GM21529 (cell line): Measurements from ENCODE around the gene TNNT2.

Experiments
- ATAC-seq: cut with Tn5 transposase; IDR thresholded peaks from one replicate; pipeline ENCODE4 v1.9.1; 2021; ENCODE audit not compliant: unreplicated experiment

TNNT2 gene

GRCh38 chr1:201335901-201336300 is 41.6 kb downstream of the TNNT2 start:
- ATAC-seq, result no peak

DNA sequence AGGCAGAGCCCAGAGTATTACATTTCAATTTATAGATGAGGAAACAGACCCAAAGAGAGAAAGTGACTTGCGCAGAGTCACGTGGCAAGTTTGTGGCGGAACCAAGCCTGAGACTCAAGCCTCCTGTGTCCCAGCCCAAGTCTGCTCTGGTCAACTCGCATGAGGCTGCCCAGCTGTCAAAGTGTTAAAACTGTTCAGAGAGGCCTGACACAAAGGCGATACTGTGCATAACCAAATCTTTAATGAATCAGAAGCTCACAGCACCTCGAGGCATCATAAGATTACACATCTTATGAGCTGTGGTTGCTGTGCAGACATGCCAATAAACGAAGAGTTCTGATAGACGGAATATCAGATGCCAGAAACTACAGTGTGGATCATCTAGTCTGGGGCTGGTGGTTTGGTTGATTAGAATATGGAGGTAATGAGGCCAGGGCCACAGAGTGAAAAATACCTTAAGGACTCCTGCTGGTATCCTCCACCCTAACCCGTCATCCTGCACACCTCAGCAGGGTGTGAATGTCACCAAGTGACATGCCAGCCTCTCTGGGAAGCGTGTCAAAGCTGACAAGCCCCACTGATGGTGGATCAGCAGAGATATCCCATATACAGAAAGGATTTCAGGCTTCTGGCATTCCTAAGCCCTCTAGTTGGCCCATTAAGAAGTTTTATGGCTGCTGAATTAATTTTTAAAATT is 42.2 kb downstream of the TNNT2 start:
- ATAC-seq, result no peak

DNA sequence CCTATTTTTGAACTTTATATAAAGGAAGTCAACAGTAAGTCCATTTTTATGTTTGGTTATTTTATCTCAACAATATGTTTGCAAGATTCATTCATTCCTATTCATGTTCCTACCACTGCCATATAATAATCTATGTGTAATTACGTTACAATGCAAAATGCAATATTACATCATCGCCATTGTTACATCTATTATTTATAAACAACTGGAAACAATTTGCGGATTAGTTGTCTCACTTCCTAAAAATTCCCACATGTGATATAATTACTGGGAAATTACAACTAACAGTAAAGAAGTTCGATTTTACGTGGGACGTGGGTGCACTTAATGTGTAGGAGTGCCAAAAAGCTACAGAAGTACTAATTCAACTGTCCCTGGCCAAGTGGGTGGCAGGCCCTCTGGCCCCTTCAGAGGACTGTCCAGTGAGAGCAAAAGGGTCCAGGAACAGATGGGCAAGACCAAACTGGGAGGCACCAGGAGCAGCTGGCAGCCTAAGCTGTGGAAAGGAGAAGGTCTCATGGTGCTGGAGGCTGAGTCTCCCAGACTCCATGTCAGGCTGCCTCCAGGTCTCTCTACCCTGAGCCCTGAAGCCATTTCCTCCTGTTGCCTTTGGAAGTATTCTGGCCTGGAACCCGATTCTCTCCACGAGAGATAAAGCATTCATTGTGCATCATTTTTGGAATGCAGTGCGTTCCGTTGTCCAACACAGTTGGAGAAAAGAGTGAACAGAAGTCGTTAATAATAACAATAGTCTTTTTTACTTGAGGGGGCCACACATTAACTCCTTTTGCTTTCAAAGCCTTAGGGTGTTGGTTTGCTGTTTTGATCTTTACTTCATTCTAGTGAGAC is 42.9 kb downstream of the TNNT2 start:
- no peak for ATAC-seq

DNA sequence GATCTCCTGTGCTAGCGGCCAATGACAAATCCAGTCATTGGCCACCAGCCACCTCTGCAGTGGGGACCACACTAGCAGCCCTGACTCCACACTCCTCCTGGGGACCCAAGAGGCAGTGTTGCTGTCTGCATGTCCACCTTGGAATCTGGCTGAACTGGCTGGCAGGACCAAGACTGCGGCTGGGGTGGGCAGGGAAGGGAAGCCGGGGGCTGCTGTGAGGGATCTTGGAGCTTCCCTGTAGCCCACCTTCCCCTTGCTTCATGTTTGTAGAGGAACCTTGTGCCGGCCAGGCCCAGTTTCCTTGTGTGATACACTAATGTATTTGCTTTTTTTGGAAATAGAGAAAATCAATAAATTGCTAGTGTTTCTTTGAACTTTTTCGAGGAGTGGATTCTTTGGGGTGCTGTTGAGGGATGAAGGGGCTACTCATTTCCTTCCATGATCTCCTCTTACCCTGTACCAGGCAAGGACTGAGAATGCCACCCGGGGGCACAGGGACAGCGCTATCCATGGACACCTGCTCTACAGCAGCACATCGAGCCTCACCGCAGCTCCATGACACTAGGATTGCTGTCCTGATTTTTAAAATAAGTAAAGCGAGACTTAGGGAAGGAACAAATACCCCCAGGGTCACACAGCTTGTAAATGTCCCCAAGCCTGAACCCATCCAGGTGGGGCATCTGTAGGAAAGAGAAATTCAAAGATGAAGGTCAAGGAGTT is 44.7 kb downstream of the TNNT2 start:
- ATAC-seq, result no peak

- no peak for ATAC-seq
Observed at GRCh38 chr1:201332021-201332420, 45.5 kb downstream of the TNNT2 start.

DNA sequence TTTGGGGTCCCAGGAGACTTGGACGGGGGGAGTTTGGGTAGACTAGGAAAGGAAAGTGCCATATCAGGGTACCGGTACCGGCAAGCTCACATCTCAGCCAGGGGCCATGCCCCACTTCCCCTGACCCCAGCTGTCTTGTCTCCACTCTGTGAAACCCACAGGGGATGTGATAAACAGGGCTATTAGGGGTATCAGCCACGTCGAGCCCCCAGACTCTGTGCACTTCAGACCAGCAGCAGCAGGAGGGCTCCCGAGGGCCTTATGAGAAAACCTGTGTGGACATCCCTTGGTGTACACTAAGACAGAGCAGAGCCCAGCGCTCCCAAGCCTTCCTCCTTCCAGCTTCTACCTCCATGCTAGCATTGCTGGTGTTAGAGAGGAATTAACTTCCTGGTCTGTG is 46.3 kb downstream of the TNNT2 start:
- no peak for ATAC-seq

DNA sequence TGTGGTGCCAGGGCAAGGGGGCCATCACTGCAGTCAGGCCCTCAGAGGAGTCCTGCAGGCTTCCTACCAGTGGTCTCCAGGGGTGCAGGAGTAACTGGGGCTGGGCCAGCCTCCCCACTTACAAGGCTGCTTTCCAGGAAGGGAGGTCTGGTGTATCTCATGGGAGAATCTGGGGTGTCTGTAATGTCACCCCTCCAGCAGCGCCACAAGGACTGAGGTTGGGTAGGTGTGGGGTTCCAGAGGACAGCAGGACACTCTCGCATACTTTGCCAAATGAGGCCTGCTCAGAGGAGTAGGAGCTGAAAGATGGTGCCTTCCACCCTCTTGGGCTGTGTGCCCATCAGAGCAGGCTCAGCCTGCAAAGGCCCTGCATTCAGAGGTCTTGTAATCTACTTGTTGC is 46.9 kb downstream of the TNNT2 start:
- ATAC-seq, result no peak

- no peak for ATAC-seq
Observed at GRCh38 chr1:201329801-201330200, 47.7 kb downstream of the TNNT2 start.

DNA sequence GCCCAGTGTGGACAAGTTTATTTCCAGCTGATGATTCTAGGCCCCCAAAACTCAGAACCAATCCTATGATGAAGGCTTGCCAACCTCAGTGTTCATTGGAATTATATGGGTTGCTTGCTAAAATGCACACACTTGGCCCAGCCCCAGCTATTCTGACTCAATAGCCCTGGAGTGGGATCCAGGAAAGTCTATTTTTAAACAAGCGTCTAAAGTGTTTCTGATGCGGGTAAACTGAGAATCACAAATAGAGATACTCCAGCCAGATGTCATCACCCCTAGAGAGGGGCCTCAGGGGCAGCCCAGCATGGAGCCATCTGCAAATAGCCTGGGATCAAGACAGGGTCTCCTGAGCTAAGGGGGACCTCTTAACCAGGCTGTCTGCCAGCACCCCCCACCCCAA is 48.2 kb downstream of the TNNT2 start:
- no peak for ATAC-seq

GRCh38 chr1:201328576-201328975 is 48.9 kb downstream of the TNNT2 start:
- no peak for ATAC-seq

DNA sequence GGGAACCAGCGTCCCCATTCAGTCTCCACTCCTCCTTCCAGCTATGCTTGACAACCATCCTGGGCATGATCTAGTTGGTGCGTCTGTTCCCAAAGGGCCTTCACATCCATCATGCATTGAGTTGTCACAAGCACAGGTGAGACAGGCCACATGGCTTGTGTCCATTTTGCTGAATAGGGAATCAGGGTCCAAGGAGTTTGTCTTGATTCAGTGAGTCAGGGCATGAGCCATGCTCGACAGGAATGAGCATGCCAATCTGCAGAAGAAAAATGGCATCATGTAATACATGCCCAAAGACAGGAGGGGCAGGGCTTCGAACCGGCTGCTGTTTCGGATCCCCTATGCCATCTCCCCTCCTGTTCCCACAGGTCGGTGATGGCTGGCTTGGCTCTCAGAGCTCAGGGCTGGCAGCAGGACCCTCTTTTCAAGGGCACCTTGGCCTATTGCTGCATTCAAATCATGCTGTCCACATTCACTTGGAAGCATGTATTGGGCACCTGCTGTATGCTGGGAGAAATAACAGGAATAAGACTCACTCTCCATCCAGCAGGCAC is 49.7 kb downstream of the TNNT2 start:
- ATAC-seq, result no peak

DNA sequence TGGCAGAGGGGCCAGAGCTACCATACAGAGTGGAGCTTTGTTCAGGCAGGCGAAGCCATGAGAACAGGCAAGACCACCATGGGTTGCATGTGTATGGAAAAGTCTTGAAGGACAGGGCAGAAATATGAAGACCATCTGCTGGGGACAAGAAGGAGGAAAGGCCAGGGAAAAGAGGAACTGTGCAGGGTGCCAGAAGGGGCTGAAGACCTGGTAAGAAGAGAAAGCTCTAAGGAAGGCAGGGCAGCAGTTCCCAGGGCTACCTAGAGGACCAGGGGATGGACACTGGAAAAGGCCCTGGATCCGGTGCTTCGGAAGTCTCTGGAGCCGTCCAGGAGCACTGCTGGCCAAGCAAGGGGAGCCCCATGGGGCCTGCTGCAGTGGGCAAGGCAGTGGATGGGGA is 50.8 kb downstream of the TNNT2 start:
- no peak for ATAC-seq

DNA sequence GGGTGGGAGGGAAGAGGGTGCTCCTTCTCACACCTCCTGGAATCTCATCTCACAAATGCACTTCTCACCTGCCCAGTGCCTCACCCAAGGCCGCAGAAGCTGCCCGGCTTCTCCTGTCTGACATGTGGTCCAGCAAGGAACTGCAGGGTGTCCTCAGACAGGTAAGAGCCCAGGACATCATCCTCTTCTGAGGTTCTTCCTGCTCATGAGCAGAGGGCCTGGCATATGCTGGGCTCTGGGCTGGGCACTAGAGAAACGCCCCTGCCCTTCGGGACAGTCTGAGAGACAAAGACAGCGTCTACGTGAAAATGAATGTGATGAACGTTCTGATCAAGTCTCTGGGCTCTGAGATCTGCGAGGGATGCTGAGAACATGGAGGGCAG is 51.8 kb downstream of the TNNT2 start:
- ATAC-seq, result no peak

GRCh38 chr1:201324821-201325677 is 52.4 kb downstream of the TNNT2 start:
- no peak for ATAC-seq

- no peak for ATAC-seq
Observed at GRCh38 chr1:201324306-201324705, 53.2 kb downstream of the TNNT2 start.

GRCh38 chr1:201322653-201323510 is 54.6 kb downstream of the TNNT2 start:
- no peak for ATAC-seq

- no peak for ATAC-seq
Observed at GRCh38 chr1:201321826-201322390, 55.6 kb downstream of the TNNT2 start.

GRCh38 chr1:201320168-201320788 is 57.2 kb downstream of the TNNT2 start:
- ATAC-seq, result no peak

DNA sequence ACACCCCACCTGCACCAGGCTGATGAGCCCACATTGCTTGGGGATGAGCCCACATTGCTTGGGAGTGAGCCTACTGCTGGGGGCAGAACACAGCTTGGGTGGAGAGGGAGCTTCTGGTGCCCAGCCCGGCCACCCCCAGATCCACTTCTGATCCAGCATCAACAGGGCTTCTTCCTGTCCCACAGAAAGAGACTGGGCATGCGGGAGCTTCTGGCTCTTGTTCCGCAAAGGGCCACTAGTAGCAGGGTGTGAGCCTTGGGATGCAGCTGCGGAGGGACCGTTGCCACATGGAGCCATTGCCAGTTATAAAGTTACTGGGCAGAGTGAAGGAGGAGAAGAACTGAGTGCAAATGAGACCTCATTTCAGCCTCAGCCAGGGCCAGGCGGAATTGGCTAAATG is 57.8 kb downstream of the TNNT2 start:
- no peak for ATAC-seq
